ENCODE measurements around the gene NGEF. TPM values are rescaled to one million over a fixed set of nuclear protein-coding genes. Genes with fewer than 3 reads are reported as not detected.

The NGEF gene
- total and polyA plus RNA-seq, 2 experiments from 2014 or later, result 2.0 to 2.9 TPM

GRCh38 chr2:232974396-232974795, 38.7 kb downstream of the NGEF start:
- Histone ChIP-seq H3K9me3 (ENCODE audit: low read depth) (no peaks in the 10 kb centered on the region), H3K4me1 (ENCODE audit: low read depth) (peaks cover 6% of the 10 kb centered on the region), H3K27me3 (peaks cover 13% of the 10 kb centered on the region), H3K4me3 (no peak overlapping the region), H3K36me3 (no peaks in the 10 kb centered on the region), H3K27ac (no peak overlapping the region)
- DNase-seq (ENCODE audit: low read depth in 1 of 2, low spot score in 1 of 2), result peak in 1 of 2 donors; percentile 19
- TF ChIP-seq, protein P1, sequence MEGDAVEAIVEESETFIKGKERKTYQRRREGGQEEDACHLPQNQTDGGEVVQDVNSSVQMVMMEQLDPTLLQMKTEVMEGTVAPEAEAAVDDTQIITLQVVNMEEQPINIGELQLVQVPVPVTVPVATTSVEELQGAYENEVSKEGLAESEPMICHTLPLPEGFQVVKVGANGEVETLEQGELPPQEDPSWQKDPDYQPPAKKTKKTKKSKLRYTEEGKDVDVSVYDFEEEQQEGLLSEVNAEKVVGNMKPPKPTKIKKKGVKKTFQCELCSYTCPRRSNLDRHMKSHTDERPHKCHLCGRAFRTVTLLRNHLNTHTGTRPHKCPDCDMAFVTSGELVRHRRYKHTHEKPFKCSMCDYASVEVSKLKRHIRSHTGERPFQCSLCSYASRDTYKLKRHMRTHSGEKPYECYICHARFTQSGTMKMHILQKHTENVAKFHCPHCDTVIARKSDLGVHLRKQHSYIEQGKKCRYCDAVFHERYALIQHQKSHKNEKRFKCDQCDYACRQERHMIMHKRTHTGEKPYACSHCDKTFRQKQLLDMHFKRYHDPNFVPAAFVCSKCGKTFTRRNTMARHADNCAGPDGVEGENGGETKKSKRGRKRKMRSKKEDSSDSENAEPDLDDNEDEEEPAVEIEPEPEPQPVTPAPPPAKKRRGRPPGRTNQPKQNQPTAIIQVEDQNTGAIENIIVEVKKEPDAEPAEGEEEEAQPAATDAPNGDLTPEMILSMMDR (IDR thresholded peaks at IDR 0.05; ENCODE audit: low read depth, low read length), result no peak

GRCh38 chr2:232973796-232974195, 39.3 kb downstream of the NGEF start:
- H3K27ac ChIP-seq, result no peak overlapping the region
- H3K9me3 ChIP-seq (ENCODE audit: low read depth), result no peaks in the 10 kb centered on the region
- no peaks in the 10 kb centered on the region for H3K36me3 ChIP-seq
- TF ChIP-seq, protein P1 (IDR thresholded peaks at IDR 0.05; ENCODE audit: low read depth, low read length), result no peak
- H3K4me3 ChIP-seq, result no peak overlapping the region
- no peak for DNase-seq (ENCODE audit: low read depth in 1 of 2, low spot score in 1 of 2)
- H3K27me3 ChIP-seq, result peaks cover 13% of the 10 kb centered on the region
- peaks cover 6% of the 10 kb centered on the region for H3K4me1 ChIP-seq (ENCODE audit: low read depth)

GRCh38 chr2:232973011-232973735, 39.9 kb downstream of the NGEF start:
- no peaks in the 10 kb centered on the region for H3K9me3 ChIP-seq (ENCODE audit: low read depth)
- peaks cover 6% of the 10 kb centered on the region for H3K4me1 ChIP-seq (ENCODE audit: low read depth)
- peaks cover 13% of the 10 kb centered on the region for H3K27me3 ChIP-seq
- no peak for DNase-seq (ENCODE audit: low read depth in 1 of 2, low spot score in 1 of 2)
- no peaks in the 10 kb centered on the region for H3K36me3 ChIP-seq
- TF ChIP-seq, protein P1 (IDR thresholded peaks at IDR 0.05; ENCODE audit: low read depth, low read length), result no peak
- H3K27ac ChIP-seq, result no peak overlapping the region
- H3K4me3 ChIP-seq, result no peak overlapping the region

GRCh38 chr2:232971744-232972143, 41.3 kb downstream of the NGEF start:
- no peak for DNase-seq (ENCODE audit: low read depth in 1 of 2, low spot score in 1 of 2)
- TF ChIP-seq, protein P1 (IDR thresholded peaks at IDR 0.05; ENCODE audit: low read depth, low read length), result no peak

DNA sequence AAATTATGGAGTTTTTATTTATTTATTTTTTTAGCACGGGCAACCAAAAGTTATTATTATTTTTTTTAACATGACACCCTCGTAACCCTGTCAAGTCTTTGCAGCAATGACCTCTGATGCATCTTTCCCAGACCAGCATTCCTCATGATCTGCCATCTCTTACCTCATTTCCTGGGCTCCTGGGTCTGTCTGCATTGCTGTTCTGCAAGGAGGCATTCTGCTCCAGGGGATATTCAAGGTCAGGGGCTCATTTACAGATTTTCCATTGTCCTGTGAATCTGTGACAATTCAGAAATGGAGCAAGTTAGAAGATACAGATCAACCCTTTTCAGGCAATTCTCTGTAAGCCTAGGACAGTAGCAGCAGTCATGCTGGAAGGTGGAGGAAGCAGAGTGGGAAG, 43.0 kb downstream of the NGEF start:
- TF ChIP-seq, protein P1 (IDR thresholded peaks at IDR 0.05; ENCODE audit: low read depth, low read length), result no peak
- Histone ChIP-seq H3K27ac (no peak overlapping the region), H3K36me3 (no peaks in the 10 kb centered on the region), H3K4me3 (no peak overlapping the region), H3K9me3 (ENCODE audit: low read depth) (no peaks in the 10 kb centered on the region), H3K4me1 (ENCODE audit: low read depth) (peaks cover 6% of the 10 kb centered on the region), H3K27me3 (peaks cover 2% of the 10 kb centered on the region)
- no peak for DNase-seq (ENCODE audit: low read depth in 1 of 2, low spot score in 1 of 2)

More at GRCh38 chr2:232971744-232972143, 41.3 kb downstream of the NGEF start:
- no peaks in the 10 kb centered on the region for H3K9me3 ChIP-seq (ENCODE audit: low read depth)
- H3K27me3 ChIP-seq, result peaks cover 11% of the 10 kb centered on the region
- no peaks in the 10 kb centered on the region for H3K36me3 ChIP-seq
- H3K4me3 ChIP-seq, result no peak overlapping the region
- H3K4me1 ChIP-seq (ENCODE audit: low read depth), result peaks cover 6% of the 10 kb centered on the region
- no peak overlapping the region for H3K27ac ChIP-seq
